Neuronal stem cell (in vitro differentiated cells): ENCODE results near the gene OSBPL3.

Experiments
- DNase-seq: peaks from one replicate; pipeline ENCODE4 v3.0.0-alpha.2; 2013; ENCODE audit warnings: low spot score
- H2AFZ ChIP-seq: one replicate; pipeline ENCODE4 v1.6.1; 2013; ENCODE audit warnings: mild to moderate bottlenecking, low read length, inconsistent platforms
- H2AK5ac ChIP-seq: 2 replicates; pipeline ENCODE4 v1.6.1; 2013; ENCODE audit warnings: low read depth, mild to moderate bottlenecking, inconsistent platforms, low read length, moderate library complexity, mixed read lengths
- H2BK120ac ChIP-seq: 2 replicates; pipeline ENCODE4 v1.6.1; 2013; ENCODE audit warnings: low read depth, mild to moderate bottlenecking, inconsistent platforms, low read length, moderate library complexity, mixed read lengths
- H2BK12ac ChIP-seq: one replicate; pipeline ENCODE4 v1.6.1; 2013; ENCODE audit warnings: low read length, inconsistent platforms
- H2BK15ac ChIP-seq: 2 replicates; pipeline ENCODE4 v1.6.1; 2013; ENCODE audit warnings: mild to moderate bottlenecking, low read length, inconsistent platforms, mixed read lengths
- H2BK5ac ChIP-seq: one replicate; pipeline ENCODE4 v1.6.1; 2013; ENCODE audit warnings: inconsistent platforms, mild to moderate bottlenecking, low read length, moderate library complexity
- H3K14ac ChIP-seq: one replicate; pipeline ENCODE4 v1.6.1; 2013; ENCODE audit warnings: low read length, inconsistent platforms
- H3K18ac ChIP-seq: 2 replicates; pipeline ENCODE4 v1.6.1; 2013; ENCODE audit warnings: low read length, inconsistent platforms
- H3K23ac ChIP-seq: 2 replicates; pipeline ENCODE4 v1.6.1; 2013; ENCODE audit warnings: low read depth, mild to moderate bottlenecking, mixed read lengths, low read length, inconsistent platforms; ENCODE audit not compliant: poor library complexity
- H3K27ac ChIP-seq: replicated peaks from 3 replicates; pipeline ENCODE4 v1.5.1; 2013; ENCODE audit warnings: low read length, inconsistent platforms
- H3K27me3 ChIP-seq, 3 experiments: 2 replicates each; pipeline ENCODE4 v1.6.1; 2013; ENCODE audit warnings: low read length in 3 of 3, mild to moderate bottlenecking in 2 of 3, inconsistent platforms in 1 of 3, low read depth in 1 of 3, mixed read lengths in 1 of 3, moderate library complexity in 1 of 3; ENCODE audit not compliant: control insufficient read depth in 3 of 3, insufficient read depth in 3 of 3
- H3K36me3 ChIP-seq, 2 donors: replicated peaks in 1 of 2; 2 replicates each; pipeline ENCODE4 v1.6.1; 2013; ENCODE audit warnings: low read length in 2 of 2; ENCODE audit not compliant: control insufficient read depth in 2 of 2, insufficient read depth in 2 of 2
- H3K4ac ChIP-seq: 2 replicates; pipeline ENCODE4 v1.6.1; 2013; ENCODE audit warnings: inconsistent platforms, mild to moderate bottlenecking, low read length, moderate library complexity
- H3K4me1 ChIP-seq, 2 donors: 1 replicate in 1 of 2; 2 replicates in 1 of 2; pipeline ENCODE4 v1.6.1; 2013; ENCODE audit warnings: low read length in 2 of 2, low read depth in 1 of 2; ENCODE audit not compliant: control insufficient read depth in 2 of 2, insufficient read depth in 1 of 2
- H3K4me2 ChIP-seq: one replicate; pipeline ENCODE4 v1.6.1; 2013; ENCODE audit warnings: mild to moderate bottlenecking, low read length, inconsistent platforms; ENCODE audit not compliant: insufficient read depth, poor library complexity, severe bottlenecking
- H3K4me3 ChIP-seq, 2 donors: 2 replicates each; pipeline ENCODE4 v1.5.1; 2013; ENCODE audit warnings: low read length in 2 of 2, mild to moderate bottlenecking in 2 of 2, inconsistent platforms in 1 of 2, moderate library complexity in 1 of 2
- H3K79me1 ChIP-seq: one replicate; pipeline ENCODE4 v1.6.1; 2013; ENCODE audit warnings: low read depth, mild to moderate bottlenecking, inconsistent platforms, low read length, moderate library complexity
- H3K9ac ChIP-seq: one replicate; pipeline ENCODE4 v1.6.1; 2013; ENCODE audit warnings: mild to moderate bottlenecking, low read depth, low read length, inconsistent platforms; ENCODE audit not compliant: poor library complexity
- H3K9me3 ChIP-seq, 2 donors: replicated peaks in 1 of 2; 2 replicates each; pipeline versions ENCODE3 to v1.6.1; 2013; ENCODE audit warnings: low read length in 2 of 2, mild to moderate bottlenecking in 2 of 2, inconsistent platforms in 1 of 2, low read depth in 1 of 2, mixed read lengths in 1 of 2, moderate library complexity in 1 of 2; ENCODE audit not compliant: control insufficient read depth in 2 of 2, insufficient read depth in 1 of 2
- H4K8ac ChIP-seq: one replicate; pipeline ENCODE4 v1.6.1; 2013; ENCODE audit warnings: low read depth, mild to moderate bottlenecking, inconsistent platforms, low read length, moderate library complexity
- H4K91ac ChIP-seq: one replicate; pipeline ENCODE4 v1.6.1; 2013; ENCODE audit warnings: low read length, low read depth, mild to moderate bottlenecking, inconsistent platforms; ENCODE audit not compliant: poor library complexity
- WGBS, 2 donors: extraction: QIAGEN DNeasy Blood & Tissue Kit; methylation state at CpG; one replicate each; pipeline ENCODE4 v1.1.7; 2013; ENCODE audit warnings: missing lambda C conversion rate in 2 of 2, mixed read lengths in 1 of 2; ENCODE audit not compliant: insufficient read length in 2 of 2, insufficient replicate concordance in 1 of 2; ENCODE audit errors: extremely low coverage in 2 of 2; 5-methylcytosine and 5-hydroxymethylcytosine counted together

The OSBPL3 gene

GRCh38 chr7:24908727-24909126 lies 71.3 kb downstream of the OSBPL3 start:
- no peak overlapping the region for H3K9ac ChIP-seq
- no peak overlapping the region for H3K23ac ChIP-seq
- H2BK5ac ChIP-seq, result no peak overlapping the region
- no peak overlapping the region for H2BK15ac ChIP-seq
- no peak overlapping the region for H2AK5ac ChIP-seq
- no peak overlapping the region for H3K4ac ChIP-seq
- H3K14ac ChIP-seq, result no peak overlapping the region
- H3K4me1 ChIP-seq, result no peaks in the 10 kb centered on the region
- H3K9me3 ChIP-seq, result peaks cover 2 to 6% of the 10 kb centered on the region in 2 donors
- peaks cover 0 to 8% of the 10 kb centered on the region in 2 donors for H3K36me3 ChIP-seq
- H3K79me1 ChIP-seq, result no peaks in the 10 kb centered on the region
- no peak overlapping the region for H2BK12ac ChIP-seq
- no peak overlapping the region for H3K18ac ChIP-seq
- no peak overlapping the region for H4K8ac ChIP-seq
- WGBS, 2 donors, result no CpG with 5 or more reads among the region's 4 CpGs
- H2BK120ac ChIP-seq, result no peak overlapping the region
- DNase-seq, result no peak
- H3K4me3 ChIP-seq, result no peak overlapping the region
- H3K27me3 ChIP-seq, result no peaks in the 10 kb centered on the region
- H3K4me2 ChIP-seq, result no peak overlapping the region
- no peak overlapping the region for H4K91ac ChIP-seq
- H3K27ac ChIP-seq, result no peak overlapping the region
- H2AFZ ChIP-seq, result no peak overlapping the region

GRCh38 chr7:24908166-24908565 lies 71.8 kb downstream of the OSBPL3 start:
- Histone ChIP-seq H3K14ac (no peak overlapping the region), H3K9me3 (peaks cover 2 to 6% of the 10 kb centered on the region in 2 donors), H3K4me3 (no peak overlapping the region), H4K91ac (no peak overlapping the region), H3K79me1 (no peaks in the 10 kb centered on the region), H3K4ac (no peak overlapping the region), H4K8ac (no peak overlapping the region), H2BK5ac (no peak overlapping the region), H2BK120ac (no peak overlapping the region), H2AK5ac (no peak overlapping the region), H3K36me3 (peaks cover 0 to 8% of the 10 kb centered on the region in 2 donors), H3K27ac (no peak overlapping the region), H3K4me1 (no peaks in the 10 kb centered on the region), H2BK12ac (no peak overlapping the region), H3K23ac (no peak overlapping the region), H3K9ac (no peak overlapping the region), H3K4me2 (no peak overlapping the region), H2BK15ac (no peak overlapping the region), H2AFZ (no peak overlapping the region), H3K18ac (no peak overlapping the region), H3K27me3 (no peaks in the 10 kb centered on the region)
- no peak for DNase-seq
- no CpG with 5 or more reads among the region's 3 CpGs for WGBS, 2 donors

GRCh38 chr7:24907311-24907886 lies 72.6 kb downstream of the OSBPL3 start:
- no peak overlapping the region for H2BK12ac ChIP-seq
- no peak overlapping the region for H4K91ac ChIP-seq
- H3K4ac ChIP-seq, result no peak overlapping the region
- no peak overlapping the region for H2BK5ac ChIP-seq
- H3K27me3 ChIP-seq, result no peaks in the 10 kb centered on the region
- no peak for DNase-seq
- H3K23ac ChIP-seq, result no peak overlapping the region
- no peak overlapping the region for H4K8ac ChIP-seq
- H3K27ac ChIP-seq, result no peak overlapping the region
- H2AK5ac ChIP-seq, result no peak overlapping the region
- H3K4me2 ChIP-seq, result no peak overlapping the region
- no CpG with 5 or more reads among the region's 7 CpGs for WGBS, 2 donors
- H3K9me3 ChIP-seq, result peaks cover 2 to 6% of the 10 kb centered on the region in 2 donors
- no peak overlapping the region for H2BK120ac ChIP-seq
- H3K14ac ChIP-seq, result no peak overlapping the region
- no peaks in the 10 kb centered on the region for H3K79me1 ChIP-seq
- H3K4me1 ChIP-seq, result no peaks in the 10 kb centered on the region
- H3K9ac ChIP-seq, result no peak overlapping the region
- H3K18ac ChIP-seq, result no peak overlapping the region
- no peak overlapping the region for H3K4me3 ChIP-seq
- peaks cover 0 to 8% of the 10 kb centered on the region in 2 donors for H3K36me3 ChIP-seq
- no peak overlapping the region for H2BK15ac ChIP-seq
- H2AFZ ChIP-seq, result no peak overlapping the region

GRCh38 chr7:24905996-24906770 lies 73.8 kb downstream of the OSBPL3 start:
- Histone ChIP-seq H3K4me3 (peak overlapping the region in 1 of 2 donors; percentile 14), H3K36me3 (peaks cover 0 to 8% of the 10 kb centered on the region in 2 donors), H3K79me1 (no peaks in the 10 kb centered on the region), H3K4me2 (no peak overlapping the region), H3K9me3 (peaks cover 2 to 6% of the 10 kb centered on the region in 2 donors), H2BK12ac (no peak overlapping the region), H2AK5ac (no peak overlapping the region), H4K8ac (no peak overlapping the region), H2BK5ac (no peak overlapping the region), H2AFZ (no peak overlapping the region), H3K9ac (no peak overlapping the region), H3K4me1 (no peaks in the 10 kb centered on the region), H3K27ac (no peak overlapping the region), H2BK120ac (no peak overlapping the region), H3K14ac (no peak overlapping the region), H3K4ac (no peak overlapping the region), H3K18ac (no peak overlapping the region), H3K27me3 (no peaks in the 10 kb centered on the region), H4K91ac (no peak overlapping the region), H2BK15ac (no peak overlapping the region), H3K23ac (no peak overlapping the region)
- DNase-seq, result no peak
- WGBS, 2 donors, result no CpG with 5 or more reads among the region's 4 CpGs
